HG03060 (cell line): ENCODE data around the gene RETREG3.
"Not testable (repeated sequence)": the region's sequence is repeated elsewhere in the genome, so short reads cannot be mapped to it uniquely, and the experiment has no call there.

Experiments used
- ATAC-seq: cut with Tn5 transposase; IDR thresholded peaks from one replicate; pipeline ENCODE4 v1.9.1; 2021; ENCODE audit warnings: low read depth, moderate number of reproducible peaks; ENCODE audit not compliant: unreplicated experiment

RETREG3 gene

DNA sequence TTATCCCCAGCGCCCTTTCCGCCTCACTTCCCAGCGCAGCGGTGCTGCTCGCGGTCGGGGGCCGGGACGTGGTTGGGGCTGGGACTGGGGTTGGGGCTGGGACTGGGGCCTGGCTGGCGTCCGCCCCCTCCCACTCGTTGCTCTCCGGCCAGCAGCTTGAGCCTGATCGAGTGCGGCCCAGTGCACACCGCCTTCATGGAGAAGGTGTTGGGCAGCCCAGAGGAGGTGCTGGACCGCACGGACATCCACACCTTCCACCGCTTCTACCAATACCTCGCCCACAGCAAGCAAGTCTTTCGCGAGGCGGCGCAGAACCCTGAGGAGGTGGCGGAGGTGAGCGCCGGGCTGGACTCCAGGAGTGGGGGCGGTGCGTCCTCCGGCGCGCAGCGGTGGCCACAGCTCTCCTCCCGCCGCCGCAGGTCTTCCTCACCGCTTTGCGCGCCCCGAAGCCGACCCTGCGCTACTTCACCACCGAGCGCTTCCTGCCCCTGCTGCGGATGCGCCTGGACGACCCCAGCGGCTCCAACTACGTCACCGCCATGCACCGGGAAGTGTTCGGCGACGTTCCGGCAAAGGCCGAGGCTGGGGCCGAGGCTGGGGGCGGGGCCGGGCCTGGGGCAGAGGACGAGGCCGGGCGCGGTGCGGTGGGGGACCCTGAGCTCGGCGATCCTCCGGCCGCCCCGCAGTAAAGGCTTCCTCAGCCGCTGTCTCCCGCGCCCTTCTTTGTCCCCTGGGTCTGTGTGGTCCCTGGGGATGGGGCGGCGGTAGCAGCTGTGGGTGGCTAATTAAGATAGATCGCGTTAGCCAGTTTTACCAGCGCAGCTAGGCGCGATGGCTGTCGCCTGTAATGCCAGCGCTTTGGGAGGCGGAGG is 54.7 kb downstream of the RETREG3 start:
- ATAC-seq: peak; percentile 48

GRCh38 chr17:42553866-42554249 is 55.3 kb downstream of the RETREG3 start:
- ATAC-seq: no peak

- no peak for ATAC-seq
Measured at GRCh38 chr17:42553161-42553818, 55.9 kb downstream of the RETREG3 start.

DNA sequence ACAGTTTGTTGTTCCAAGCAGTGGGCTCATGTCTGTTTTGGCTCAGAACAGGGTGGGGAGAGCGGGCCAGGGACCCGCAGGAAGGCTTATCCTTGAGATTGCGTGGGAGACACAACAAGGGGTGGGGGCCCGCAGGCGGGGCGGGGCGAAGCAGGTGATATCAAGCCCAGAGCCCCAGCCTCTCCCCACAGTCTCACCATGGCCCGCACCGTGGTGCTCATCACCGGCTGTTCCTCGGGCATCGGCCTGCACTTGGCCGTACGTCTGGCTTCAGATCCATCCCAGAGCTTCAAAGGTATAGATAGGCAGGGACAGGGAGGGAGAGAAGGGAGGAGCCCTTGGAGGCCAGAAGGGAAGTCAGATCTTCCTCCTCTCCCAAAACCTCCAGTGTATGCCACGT is 56.4 kb downstream of the RETREG3 start, which contains the start of gene HSD17B1:
TSS of gene HSD17B1 (plus strand) at position 188 of the 400 bp plus-strand sequence. CDS start at position 199, 11 bp downstream.
- not testable (repeated sequence) for ATAC-seq

DNA sequence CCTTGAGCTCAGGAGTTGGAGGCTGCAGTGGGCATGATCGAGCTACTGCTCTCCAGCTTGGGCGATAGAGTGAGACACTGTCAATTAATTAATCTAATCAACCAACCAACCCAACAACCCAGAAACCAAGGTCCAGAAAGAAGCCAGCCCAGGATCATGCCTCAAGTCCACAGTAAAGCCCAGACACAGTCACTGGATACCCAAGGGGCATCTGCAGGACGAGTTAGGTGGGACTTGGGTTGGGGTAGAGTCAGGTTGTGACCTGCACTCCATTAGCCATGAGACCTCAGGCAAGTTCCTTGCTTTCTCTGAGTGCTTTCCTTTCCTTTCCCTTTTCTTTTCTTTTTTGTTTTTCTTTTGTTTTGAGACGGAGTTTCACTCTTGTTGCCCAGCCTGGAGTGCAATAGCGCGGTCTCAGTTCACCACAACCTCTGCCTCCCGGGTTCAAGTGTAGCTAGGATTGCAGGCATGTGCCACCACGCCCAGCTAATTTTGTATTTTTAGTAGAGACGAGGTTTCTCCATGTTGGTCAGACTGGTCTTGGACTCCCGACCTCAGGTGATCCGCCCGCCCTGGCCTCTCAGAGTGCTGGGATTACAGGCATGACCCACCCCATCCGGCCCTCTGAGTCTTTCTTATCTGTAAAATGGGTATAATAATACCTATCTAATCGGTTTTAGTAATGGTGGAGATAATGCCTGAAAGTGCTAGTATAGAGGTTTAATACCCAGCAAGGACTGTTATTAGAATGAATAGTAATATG is 60.0 kb downstream of the RETREG3 start:
- ATAC-seq: no peak

DNA sequence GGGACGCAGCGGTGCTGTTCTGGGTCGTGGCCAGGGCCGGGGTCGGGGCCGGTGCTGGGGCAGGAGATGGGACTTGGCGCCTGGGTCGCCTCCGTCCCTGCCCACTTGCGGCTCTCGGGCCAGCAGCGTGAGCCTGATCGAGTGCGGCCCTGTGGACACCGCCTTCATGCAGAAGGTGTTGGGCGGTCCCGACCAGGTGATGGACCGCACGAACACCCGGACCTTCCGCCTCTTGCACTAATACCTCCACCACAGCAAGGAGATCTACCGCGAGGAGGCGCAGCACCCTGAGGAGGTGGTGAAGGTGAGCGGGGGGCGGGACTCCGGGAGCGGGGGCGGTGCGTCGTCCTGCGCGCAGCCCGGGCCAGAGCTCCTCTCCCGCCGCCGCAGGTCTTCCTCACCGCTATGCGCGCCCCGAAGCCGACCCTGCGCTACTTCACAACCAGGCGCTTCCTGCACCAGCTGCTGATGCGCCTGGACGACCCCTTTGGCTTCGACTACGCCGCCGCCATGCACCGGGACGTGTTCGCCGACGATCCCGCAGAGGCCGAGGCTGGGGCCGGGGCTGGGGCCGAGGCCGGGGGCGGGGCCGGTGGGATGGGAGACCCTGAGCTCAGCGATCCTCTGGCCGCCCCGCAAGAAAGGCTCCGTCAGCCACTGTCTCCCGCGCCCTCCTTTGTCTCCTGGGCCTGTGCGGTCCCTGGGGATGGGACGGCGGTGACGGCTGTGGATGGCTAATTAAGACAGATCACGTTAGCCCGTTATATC is 60.9 kb downstream of the RETREG3 start:
- ATAC-seq: no peak

DNA sequence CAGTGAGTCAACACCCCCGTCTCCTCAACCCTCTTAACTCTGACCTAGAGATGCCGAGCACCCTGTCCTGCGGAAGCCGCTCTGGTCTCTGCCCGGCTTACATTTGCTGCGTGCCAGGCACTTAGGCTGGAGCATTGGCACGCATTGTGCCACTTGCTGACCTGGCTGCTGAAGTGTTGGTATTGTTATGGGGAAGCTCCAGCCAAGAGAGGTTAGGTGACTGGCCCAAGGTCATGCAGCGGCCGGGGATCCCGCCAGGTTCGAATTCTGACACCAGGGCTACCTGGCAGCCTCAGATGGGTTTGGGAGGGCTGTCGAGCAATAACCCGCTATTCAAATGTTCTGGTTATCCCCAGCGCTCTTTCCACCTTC is 61.5 kb downstream of the RETREG3 start:
- no peak for ATAC-seq

DNA sequence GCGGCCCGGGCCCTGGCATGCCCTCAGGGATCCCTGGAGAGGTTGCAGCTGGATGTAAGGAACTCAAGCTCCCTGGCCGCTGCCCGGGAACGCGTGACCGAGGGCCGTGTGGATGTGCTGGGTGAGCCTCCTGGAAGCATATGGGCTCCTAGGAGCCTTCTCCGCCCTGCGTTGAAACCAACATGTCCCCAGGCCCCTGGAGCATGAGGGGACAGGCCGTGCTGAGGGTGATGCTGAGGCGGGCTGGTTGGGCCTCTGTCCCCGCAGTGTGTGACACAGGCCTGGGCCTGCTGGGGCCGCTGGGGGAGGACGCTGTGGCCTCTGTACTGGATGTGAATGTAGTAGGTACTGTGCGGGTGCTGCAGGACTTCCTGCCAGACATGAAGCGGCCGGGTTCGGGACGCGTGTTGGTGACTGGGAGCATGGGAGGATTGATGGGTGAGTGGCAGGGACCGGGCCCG is 62.1 kb downstream of the RETREG3 start:
- no peak for ATAC-seq

DNA sequence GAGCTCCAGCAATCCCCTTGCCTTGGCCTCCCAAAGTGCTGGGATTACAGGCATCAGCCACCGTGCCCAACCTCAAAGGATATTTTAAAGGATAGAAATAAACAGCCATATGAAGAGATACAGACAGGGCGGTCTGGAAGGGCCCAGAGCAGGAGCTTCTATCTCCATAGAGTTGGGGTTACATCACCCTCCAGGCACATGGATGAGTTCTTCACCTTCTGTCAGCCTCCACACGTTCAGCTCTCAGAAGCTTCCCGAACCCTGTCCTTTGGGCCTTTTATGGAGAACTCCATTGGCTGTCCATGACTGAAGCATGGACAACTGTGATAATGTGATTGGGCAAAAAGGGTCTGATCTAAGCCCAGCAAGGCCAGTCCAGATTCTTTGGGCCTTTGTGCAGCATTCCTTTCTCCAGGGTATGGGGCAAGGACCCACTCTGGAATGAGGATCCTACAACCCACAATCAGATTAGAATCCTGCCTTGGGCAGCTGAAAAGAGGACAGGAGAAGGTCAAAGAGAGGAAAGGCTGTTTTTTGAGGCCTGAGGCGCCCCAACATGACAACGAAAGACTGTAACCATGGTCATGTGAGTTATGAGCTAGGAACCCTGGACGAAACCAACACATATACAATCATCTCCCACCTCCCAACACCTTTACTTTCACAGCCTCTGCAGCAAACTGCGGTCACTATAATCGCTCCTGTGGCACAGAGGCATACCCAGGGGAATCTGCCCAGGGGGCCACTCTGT is 63.2 kb downstream of the RETREG3 start:
- not testable (repeated sequence) for ATAC-seq

DNA sequence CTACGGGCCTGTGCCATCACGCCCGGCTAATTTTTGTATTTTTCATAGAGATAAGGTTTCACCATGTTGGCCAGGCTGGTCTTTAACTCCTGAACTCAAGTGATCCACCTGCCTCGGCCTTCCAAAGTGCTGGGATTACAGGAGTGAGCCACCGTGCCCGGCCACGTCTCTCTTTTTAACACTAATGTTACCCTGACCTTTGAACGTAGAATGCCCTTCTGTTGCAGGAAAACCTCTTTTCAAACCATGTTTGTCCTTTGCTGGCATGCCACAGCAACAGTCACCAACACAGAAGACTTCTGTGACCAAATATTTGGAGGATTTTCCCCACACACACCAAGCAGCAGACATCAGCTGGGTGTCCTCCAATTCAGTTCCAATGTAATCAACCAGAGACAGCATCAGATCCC is 64.3 kb downstream of the RETREG3 start:
- ATAC-seq: no peak

DNA sequence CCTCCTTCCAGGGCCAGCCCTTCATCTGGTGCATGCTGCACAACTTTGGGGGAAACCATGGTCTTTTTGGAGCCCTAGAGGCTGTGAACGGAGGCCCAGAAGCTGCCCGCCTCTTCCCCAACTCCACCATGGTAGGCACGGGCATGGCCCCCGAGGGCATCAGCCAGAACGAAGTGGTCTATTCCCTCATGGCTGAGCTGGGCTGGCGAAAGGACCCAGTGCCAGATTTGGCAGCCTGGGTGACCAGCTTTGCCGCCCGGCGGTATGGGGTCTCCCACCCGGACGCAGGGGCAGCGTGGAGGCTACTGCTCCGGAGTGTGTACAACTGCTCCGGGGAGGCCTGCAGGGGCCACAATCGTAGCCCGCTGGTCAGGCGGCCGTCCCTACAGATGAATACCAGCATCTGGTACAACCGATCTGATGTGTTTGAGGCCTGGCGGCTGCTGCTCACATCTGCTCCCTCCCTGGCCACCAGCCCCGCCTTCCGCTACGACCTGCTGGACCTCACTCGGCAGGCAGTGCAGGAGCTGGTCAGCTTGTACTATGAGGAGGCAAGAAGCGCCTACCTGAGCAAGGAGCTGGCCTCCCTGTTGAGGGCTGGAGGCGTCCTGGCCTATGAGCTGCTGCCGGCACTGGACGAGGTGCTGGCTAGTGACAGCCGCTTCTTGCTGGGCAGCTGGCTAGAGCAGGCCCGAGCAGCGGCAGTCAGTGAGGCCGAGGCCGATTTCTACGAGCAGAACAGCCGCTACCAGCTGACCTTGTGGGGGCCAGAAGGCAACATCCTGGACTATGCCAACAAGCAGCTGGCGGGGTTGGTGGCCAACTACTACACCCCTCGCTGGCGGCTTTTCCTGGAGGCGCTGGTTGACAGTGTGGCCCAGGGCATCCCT is 65.7 kb downstream of the RETREG3 start:
- ATAC-seq: no peak

GRCh38 chr17:42541041-42541833 is 67.9 kb downstream of the RETREG3 start:
- ATAC-seq: no peak

- ATAC-seq: not testable (repeated sequence)
Measured at GRCh38 chr17:42540558-42540957, 68.6 kb downstream of the RETREG3 start.

DNA sequence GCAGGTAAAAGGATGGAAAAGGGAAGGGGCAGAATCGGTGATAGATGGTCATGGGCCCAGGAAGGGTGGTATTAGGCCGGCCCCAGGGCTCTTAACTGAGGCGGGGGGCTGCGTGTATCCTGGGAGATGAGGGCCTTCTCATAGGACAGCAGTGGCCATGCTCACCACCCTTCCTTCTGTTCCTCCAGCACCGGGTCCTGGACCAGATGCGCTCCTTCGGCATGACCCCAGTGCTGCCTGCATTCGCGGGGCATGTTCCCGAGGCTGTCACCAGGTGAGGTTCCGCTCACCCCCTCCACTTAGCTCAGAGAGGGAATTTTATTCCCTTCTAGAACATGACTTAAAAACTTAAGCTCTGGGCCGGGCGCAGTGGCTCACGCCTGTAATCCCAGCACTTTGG is 70.7 kb downstream of the RETREG3 start:
- ATAC-seq: no peak

DNA sequence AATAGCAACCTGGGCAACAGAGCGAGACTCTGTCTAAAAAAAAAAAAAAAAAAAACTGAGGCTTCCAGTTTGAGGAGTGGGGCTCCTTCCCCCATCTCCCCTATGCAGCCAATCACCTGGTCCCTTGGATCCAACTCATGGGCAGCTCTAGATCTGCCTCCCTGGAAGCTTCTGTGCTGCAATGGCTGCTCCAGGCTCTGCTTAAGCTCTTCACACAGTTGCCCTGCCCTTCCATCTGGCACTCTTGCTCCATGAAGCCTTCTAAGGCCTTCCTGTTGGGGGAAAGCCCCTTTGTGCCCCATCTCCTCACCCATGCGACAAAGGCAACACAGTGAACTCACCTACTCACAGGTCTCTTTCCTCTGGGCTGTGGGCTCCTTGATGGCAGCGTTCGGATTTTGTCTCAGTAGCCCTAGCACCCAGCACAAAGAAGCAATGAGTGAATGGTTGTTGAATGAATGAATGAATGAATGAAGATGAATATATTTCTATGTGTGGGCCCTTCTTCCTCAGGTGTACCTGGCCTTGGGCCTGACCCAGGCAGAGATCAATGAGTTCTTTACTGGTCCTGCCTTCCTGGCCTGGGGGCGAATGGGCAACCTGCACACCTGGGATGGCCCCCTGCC is 71.2 kb downstream of the RETREG3 start:
- ATAC-seq: no peak

DNA sequence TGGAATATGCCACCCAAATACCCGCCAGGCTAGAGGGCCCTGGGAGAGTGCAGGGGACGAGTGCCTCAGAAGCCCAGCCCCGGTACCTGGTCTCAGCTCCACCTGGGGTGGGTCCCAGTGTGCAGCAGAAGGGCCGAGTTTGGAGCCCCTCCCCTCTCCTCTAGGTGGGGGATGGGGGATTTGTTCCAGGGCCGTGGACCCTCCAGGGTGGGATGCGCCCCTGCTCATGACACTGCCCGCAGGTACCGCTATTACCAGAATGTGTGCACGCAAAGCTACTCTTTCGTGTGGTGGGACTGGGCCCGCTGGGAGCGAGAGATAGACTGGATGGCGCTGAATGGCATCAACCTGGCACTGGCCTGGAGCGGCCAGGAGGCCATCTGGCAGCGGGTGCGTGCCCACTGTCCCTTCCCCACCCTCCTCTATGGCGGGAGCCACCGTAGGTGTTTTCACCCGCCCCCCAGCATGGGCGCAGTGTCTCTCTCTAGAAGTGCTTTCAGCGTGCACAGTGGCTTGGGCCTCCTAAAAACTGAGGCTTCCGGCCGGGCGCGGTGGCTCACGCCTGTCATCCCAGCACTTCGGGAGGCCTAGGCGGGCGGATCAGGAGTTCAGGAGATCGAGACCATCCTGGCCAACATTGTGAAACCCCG is 71.9 kb downstream of the RETREG3 start:
- no peak for ATAC-seq
